GM15510 (cell line): ENCODE measurements around the gene CCDC12.

Experiments used
- POLR2A ChIP-seq: IDR thresholded peaks from 3 replicates; pipeline ENCODE4 v1.6.1; 2011; ENCODE audit warnings: borderline replicate concordance; ENCODE audit not compliant: insufficient read length; ENCODE audit errors: extremely low read depth

Gene CCDC12

DNA sequence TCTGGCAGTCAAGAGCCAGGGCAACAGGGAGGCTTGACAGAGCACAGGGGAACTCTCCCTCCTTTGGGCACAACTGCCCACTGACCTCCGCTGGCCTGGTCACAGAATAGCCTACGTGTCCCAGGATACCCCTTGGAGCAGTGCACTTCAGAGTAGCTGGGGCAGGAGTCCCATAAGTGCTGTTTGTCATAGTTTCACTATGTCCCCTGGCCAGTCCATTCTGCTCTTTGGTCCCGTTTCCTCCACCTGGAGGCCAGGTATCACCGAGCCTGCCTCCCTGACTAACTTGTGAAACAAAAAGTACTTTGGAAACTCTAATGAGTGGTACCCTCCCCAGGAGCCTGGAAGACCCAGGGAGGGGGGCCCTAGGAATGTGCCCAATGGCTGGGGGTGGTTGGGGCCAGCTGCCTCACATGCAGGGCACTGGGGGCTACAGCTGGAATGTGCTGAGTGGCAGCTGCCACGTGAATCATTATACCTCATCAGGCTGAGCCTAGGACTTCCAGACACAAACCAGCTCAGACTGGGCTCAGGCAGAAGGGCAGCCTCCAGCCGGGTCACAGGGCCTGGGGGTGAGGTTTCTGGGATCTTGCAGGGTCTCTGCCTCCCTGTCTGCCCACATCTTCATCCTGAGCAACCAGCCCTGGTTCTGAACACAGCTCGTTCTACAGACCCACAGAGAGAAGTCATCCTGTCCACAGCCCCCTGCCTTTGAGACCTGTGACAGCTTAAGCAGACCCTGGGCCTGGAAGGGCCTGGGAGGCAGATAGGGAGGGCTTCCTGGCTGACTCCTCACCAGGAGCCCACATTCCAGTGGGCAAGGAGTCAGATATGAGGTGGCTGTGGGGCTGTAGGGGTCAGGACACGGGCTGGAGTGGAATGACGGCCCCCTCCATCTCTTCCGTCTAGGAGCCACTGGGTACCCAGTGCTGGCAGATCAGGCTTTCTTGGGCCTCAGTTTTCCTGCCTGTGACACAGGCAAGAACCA is 99.9 kb downstream of the CCDC12 start:
- TF ChIP-seq POLR2A, result no peak

GRCh38 chr3:46875560-46875959 is 101.0 kb downstream of the CCDC12 start:
- no peak for TF ChIP-seq POLR2A

- TF ChIP-seq POLR2A, result no peak
Observed at GRCh38 chr3:46874430-46874829, 102.1 kb downstream of the CCDC12 start.

GRCh38 chr3:46873521-46873920 is 103.0 kb downstream of the CCDC12 start:
- TF ChIP-seq POLR2A, result no peak
